ENCODE data around the gene CHRNA10.

CHRNA10 gene

GRCh38 chr11:3635641-3636375, 35.4 kb downstream of the CHRNA10 start:
- DNase-seq (ENCODE audit: low read depth in 2 of 2): no peak

GRCh38 chr11:3632070-3632660, 39.0 kb downstream of the CHRNA10 start:
- DNase-seq (ENCODE audit: low read depth in 2 of 2): no peak

GRCh38 chr11:3631331-3631730, 39.9 kb downstream of the CHRNA10 start:
- DNase-seq (ENCODE audit: low read depth in 2 of 2): no peak

GRCh38 chr11:3627291-3627690, 43.9 kb downstream of the CHRNA10 start:
- no peak for DNase-seq (ENCODE audit: low read depth in 2 of 2)

- DNase-seq (ENCODE audit: low read depth in 2 of 2): no peak
These were observed 44.8 kb downstream of the CHRNA10 start for GRCh38 chr11:3626250-3626960.

GRCh38 chr11:3623767-3624458, 47.3 kb downstream of the CHRNA10 start:
- DNase-seq (ENCODE audit: low read depth in 2 of 2): no peak

- no peak for DNase-seq (ENCODE audit: low read depth in 2 of 2)
These were observed 48.1 kb downstream of the CHRNA10 start for GRCh38 chr11:3623121-3623520.

- DNase-seq (ENCODE audit: low read depth in 2 of 2): no peak
These were observed 48.7 kb downstream of the CHRNA10 start for GRCh38 chr11:3622521-3622920.

- no peak for DNase-seq (ENCODE audit: low read depth in 2 of 2)
These were observed 53.2 kb downstream of the CHRNA10 start for GRCh38 chr11:3617990-3618389.

- no peak for DNase-seq (ENCODE audit: low read depth in 2 of 2)
These were observed 54.3 kb downstream of the CHRNA10 start for GRCh38 chr11:3616721-3617460.

GRCh38 chr11:3615998-3616397, 55.2 kb downstream of the CHRNA10 start:
- no peak for DNase-seq (ENCODE audit: low read depth in 2 of 2)
